GM19372 (cell line): ENCODE data around the gene TLE5.
"Not testable (repeated sequence)": the region's sequence is repeated elsewhere in the genome, so short reads cannot be mapped to it uniquely, and the experiment has no call there.

Experiments used
- ATAC-seq: cut with Tn5 transposase; IDR thresholded peaks from one replicate; pipeline ENCODE4 v1.9.1; 2021; ENCODE audit warnings: mild to moderate bottlenecking, low read depth, moderate library complexity; ENCODE audit not compliant: unreplicated experiment

TLE5 gene

GRCh38 chr19:3096902-3097326, 34.6 kb upstream of the TLE5 start:
- ATAC-seq: no peak

GRCh38 chr19:3096267-3096901, 34.1 kb upstream of the TLE5 start:
- no peak for ATAC-seq

DNA sequence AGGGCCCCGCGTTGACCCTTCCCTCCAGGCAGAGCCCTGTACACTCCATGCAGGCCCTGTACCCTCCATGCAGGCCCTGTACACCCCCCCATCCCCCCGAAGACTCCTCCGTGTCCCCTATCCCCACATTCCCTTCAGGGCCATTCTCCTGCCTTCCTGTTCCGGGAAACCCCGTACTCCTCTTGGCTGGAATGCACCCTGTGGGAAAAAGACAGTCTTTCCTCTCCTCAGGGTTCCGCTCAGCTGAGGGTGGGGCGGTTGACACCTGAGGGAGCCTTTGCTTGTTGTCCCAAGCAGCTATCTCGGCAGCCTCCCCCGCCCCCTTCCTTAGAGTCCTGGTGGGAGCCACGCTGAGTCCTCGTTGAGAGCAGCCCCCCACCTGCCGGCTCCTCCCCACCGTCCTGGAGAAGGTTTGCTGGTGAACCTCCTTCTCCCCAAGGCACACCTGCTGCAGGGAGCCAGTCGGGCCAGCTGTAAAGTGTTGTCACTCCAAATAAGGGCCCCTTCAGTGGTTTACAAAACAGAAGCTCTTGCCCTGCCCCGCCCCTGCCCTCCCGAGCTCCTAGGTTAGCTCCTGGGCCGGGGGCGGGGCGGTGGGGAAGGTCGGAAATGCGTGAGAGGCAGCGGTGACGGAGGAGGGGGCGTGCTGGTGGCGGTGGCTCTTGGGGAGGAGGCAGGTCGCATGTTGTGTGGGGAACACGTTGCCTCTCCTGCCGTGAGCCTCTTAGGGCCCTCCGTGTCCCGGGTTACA, 33.3 kb upstream of the TLE5 start:
- no peak for ATAC-seq

DNA sequence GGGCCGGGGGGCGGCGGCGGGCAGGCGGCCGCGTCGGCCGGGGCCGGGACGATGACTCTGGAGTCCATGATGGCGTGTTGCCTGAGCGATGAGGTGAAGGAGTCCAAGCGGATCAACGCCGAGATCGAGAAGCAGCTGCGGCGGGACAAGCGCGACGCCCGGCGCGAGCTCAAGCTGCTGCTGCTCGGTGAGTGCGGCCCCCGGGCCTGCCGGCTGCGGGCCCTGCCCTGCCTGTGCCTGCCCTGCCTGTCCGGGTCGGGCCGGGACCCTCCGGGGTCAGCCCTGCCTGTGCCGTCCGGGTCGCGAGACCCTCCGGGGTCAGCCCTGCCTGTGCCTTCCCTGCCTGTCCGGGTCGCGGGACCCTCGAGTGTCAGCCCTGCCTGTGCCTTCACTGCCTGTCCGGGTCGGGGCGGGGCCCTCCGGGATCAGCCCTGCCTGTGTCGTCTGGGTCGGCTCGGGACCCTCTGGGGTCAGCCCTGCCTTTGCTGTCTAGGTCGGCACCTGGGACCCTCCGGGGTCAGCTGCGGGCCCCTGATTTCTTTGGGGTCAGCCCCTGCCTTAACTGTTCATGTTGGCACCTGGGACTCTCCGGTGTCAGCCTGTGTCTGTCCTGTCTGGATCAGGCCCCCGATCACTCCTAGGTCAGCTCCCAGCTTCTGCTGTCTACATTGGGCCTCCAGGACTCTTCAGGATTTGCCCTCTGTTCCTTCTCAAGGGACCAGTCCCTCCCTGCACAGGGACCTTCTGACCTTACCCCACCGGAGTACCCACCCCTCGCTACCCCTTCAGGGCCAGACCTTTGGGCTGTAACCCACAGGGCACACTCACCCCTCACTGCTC, 32.5 kb upstream of the TLE5 start:
- ATAC-seq: no peak

GRCh38 chr19:3089299-3089855, 27.1 kb upstream of the TLE5 start:
- ATAC-seq: not testable (repeated sequence)

GRCh38 chr19:3087769-3088168, 25.5 kb upstream of the TLE5 start:
- ATAC-seq: no peak

GRCh38 chr19:3084943-3085342, 22.6 kb upstream of the TLE5 start:
- ATAC-seq: no peak

DNA sequence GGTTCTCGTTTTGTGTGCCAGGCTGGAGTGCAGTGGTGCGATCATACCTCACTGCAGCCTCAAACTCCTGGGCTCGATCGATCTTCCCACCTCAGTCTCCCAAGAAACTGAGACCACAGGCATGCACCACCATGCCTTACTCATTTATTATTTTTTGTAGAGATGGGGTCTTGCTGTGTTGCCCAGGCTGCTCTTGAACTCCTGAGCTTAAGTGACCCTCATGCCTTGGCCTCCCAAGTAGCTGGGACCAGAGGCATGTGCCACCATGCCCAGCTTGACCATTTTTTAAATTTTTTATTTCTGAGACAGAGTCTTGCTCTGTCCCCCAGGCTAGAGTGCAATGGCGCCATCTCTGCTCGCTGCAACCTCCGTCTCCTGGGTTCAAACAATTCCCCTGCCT, 21.7 kb upstream of the TLE5 start:
- ATAC-seq: no peak

DNA sequence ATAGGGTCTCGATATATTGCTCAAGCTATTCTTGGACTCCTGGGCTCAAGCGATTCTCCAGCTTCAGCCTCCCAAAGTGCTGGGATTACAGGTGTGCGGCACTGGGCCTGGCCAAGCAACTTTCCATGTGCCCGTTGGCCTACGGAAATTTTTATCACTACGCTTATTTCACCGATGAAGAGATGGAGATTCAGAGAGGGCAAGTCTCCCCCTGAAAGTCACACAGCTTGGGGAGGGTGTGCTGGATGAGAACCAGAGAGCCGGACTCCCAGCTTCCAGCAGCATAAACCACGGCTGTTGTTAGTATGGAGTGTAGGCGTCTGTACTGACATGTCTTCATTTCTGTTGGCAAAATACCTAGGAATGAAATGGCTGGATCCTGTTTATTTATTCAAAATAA, 20.0 kb upstream of the TLE5 start:
- ATAC-seq: no peak

DNA sequence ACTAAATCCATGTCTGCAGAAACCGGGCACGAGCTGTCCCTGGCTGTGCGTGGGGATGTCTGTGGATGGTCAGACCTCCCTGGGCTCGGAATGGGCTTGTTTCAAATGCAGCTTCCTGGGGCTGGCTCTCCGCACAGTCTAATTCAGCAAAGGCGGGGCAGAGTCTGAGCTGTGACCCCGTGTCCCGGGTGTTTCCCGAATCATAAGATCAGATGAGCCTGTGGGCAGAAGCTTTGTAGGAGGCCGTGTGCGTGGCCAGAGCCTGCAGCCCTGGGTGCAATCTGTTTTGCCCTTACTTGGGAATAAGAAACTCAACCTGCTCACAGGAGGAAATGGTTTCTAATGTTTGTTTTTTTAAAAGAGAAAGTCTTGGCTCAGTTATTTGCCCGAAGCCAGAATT, 18.0 kb upstream of the TLE5 start:
- no peak for ATAC-seq

- ATAC-seq: no peak
Observed at GRCh38 chr19:3079578-3079977, 17.3 kb upstream of the TLE5 start.

DNA sequence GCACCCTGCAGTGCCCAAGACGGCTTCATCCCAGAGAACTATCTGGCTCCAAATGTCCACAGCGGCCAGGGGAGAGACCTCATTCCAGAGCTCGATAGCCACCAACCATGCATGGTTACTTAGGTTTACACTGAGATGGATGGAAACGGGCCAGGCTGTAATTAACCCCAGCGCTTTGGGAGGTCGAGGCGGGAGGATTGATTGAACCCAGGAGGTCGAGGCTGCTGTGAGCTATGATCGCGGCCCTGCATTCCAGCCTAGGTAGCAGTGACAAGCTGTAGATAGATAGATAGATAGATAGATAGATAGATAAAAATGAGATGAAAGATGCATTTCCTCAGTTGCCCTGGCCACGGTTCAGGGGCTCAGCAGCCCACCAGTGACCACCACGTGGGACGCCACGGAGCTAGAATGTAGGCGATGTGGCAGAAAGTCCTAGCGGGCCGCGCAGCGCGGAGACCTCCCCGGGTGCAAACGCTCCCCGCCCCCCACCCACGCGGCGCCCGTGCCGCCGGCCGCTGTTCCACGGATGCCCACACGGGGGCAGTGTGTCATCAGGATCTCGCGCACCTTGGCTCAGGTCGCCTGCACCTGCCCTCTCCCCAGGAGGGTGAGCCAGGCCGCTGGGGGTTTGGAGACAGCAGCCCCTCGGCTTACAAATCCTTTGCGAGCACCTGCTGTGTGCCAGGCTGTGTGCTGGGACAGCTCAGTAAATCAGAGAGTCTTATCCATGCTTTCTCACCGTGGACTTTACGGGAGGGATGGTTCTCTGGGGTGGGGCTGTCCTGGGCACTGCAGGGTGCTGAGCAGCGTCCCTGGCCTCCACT, 13.5 kb upstream of the TLE5 start:
- ATAC-seq: no peak

GRCh38 chr19:3073931-3074595, 11.8 kb upstream of the TLE5 start:
- no peak for ATAC-seq

DNA sequence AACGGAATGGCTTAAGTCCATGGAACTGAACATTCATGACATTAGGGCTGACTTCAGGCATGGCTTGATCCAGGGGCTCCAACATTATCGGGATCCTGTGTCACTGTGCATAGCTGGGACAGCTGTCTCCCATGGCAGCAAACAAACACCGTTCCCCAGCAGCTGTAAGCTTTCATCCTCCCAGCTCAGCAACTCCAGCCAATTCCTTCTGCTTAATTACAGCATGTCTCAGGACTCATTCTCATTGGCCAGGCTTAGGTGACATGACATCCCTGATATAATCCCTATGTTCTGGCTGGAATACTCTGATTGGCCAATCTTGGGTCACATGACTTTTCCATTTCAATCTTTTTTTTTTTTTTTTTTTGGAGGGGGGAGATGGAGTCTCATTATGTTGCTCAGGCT, 10.9 kb upstream of the TLE5 start:
- ATAC-seq: no peak

DNA sequence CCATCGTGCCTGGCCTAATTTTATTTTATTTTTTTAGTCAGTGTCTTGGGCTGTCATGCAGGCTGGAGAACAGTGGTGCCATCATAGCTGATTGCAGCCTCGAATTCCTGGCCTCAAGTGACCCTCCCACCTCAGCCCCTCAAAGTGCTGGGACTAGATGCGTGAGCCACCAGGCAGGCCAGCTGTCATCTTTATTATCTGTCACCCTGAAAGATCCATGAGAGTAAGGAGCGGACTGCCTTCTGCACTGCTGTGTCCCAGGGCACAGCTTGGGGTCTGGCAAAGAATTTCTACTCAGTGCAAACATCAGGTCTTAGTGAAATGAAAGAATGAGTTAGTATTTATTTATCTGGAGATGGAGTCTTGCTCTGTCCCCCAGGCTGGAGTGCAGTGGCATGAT, 9.5 kb upstream of the TLE5 start:
- ATAC-seq: no peak

- ATAC-seq: no peak
Observed at GRCh38 chr19:3068071-3068470, 5.8 kb upstream of the TLE5 start.

DNA sequence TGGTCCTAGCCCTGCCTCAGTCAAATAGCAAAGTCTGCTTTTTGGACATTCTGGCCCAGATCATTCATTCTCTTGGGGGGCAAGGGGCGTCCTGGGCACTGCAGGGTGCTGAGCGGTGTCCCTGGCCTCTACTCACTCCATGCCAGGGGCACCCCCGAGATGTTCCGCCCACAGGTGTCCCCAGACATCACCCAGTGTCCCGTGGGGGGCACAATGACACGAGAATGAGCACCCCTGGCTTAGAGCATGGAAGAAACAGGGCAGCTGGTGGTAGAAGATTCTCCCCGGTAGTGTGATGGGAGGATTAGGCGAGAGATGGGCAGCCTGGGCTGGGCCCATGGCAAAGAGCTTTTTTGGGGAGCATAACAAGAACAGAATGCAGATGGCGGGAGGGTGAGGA, 5.3 kb upstream of the TLE5 start:
- ATAC-seq: no peak

- ATAC-seq: no peak
Observed at GRCh38 chr19:3066482-3067049, 4.3 kb upstream of the TLE5 start.

DNA sequence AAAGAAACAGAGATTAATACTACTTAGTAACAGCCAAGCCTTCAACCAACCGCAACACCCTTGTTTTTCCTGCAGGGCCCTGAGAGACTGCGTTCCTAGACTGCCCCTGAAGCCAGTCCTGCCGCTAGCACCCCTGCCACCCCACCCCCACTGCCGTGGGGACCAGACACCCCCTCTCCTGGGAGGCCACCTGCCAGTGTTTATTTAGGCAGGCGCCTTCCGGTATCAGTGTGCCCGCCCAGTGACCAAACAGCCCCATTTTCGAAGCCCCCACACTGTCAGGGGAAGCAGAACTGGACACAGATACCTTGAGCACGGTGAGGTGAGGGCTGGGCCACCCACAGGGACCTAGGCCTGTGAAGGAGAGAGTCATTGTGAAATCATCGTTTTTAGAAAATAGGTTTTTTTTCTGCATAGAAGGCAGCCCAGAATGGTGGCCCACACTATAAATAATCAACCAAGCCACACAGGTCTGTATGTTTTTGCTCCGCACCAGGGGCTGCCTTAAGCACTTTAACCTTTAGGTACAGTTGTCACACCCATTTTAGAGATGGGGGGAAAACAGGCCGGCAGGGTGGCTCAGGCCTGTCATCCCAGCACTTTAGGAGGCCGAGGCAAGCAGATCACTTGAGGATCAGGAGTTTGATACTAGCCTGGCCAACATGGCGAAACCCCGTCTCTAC, 3.5 kb upstream of the TLE5 start:
- ATAC-seq: no peak
